Measurements from ENCODE around the gene FMR1NB. TPM values are rescaled to one million over a fixed set of nuclear protein-coding genes. Genes with fewer than 3 reads are reported as not detected.

FMR1NB gene
- total RNA-seq, 1 experiment from 2014 or later: not detected

GRCh38 chrX:147978931-147979330 lies 2.2 kb upstream of the FMR1NB start:
- no peak overlapping the region for H2AFZ ChIP-seq (ENCODE audit: low read depth, low read length, poor library complexity, severe bottlenecking)
- no TSS peak for BruUV-seq (replicated peaks)
- RAD21 ChIA-PET (ENCODE audit: low non-redundant PET in 1 of 2, low total read pairs in 2 of 2, uncharacterized antibody in 2 of 2, unreplicated experiment in 2 of 2): no interaction called here

GRCh38 chrX:148020329-148020728 lies 39.2 kb downstream of the FMR1NB start:
- ChIA-PET RAD21 (ENCODE audit: low non-redundant PET in 1 of 2, low total read pairs in 2 of 2, uncharacterized antibody in 2 of 2, unreplicated experiment in 2 of 2) (no interaction called here), POLR2A (no interaction called here), CTCF (no interaction called here)
- intact Hi-C loops (cut with micrococcal nuclease): no loop called here
- Histone ChIP-seq H3K36me3 (ENCODE audit: control insufficient read depth in 1 of 2, insufficient read depth in 2 of 2, low read length in 2 of 2) (no peaks in the 10 kb centered on the region), H3K27me3 (ENCODE audit: insufficient read depth, low read length) (no peaks in the 10 kb centered on the region), H3K4me1 (ENCODE audit: control insufficient read depth in 1 of 2, insufficient read depth in 2 of 2, low read length in 2 of 2) (no peaks in the 10 kb centered on the region), H2AFZ (ENCODE audit: low read depth, low read length, poor library complexity, severe bottlenecking) (no peak overlapping the region), H3K9me2 (ENCODE audit: insufficient read depth) (no peaks in the 10 kb centered on the region), H3K9me3 (ENCODE audit: control insufficient read depth in 1 of 2, insufficient read depth in 1 of 2, low read depth in 1 of 2, low read length in 2 of 2) (no peaks in the 10 kb centered on the region), H3K4me2 (ENCODE audit: low read length) (no peak overlapping the region), H3K79me2 (ENCODE audit: insufficient read depth, low read length) (no peaks in the 10 kb centered on the region), H3K4me3 (replicated peaks in 1 of 2; ENCODE audit: low read depth in 1 of 2, low read length in 2 of 2) (no peak overlapping the region), H3K9ac (ENCODE audit: low read length) (no peak overlapping the region), H4K20me1 (ENCODE audit: insufficient read depth) (no peaks in the 10 kb centered on the region), H3K27ac (ENCODE audit: low read depth, low read length) (no peak overlapping the region)
- no TSS peak for BruUV-seq (replicated peaks)
- DNase-seq (ENCODE audit: low read depth, low spot score) (no peak), ATAC-seq (no peak)
- TF ChIP-seq RAD21 (IDR thresholded peaks at IDR 0.05; ENCODE audit: low read depth): no peak
- TF ChIP-seq POLR2AphosphoS5 (IDR thresholded peaks at IDR 0.05; ENCODE audit: low read depth, low read length): no peak
- TF ChIP-seq YY1 (IDR thresholded peaks at IDR 0.05; ENCODE audit: extremely low read depth, insufficient replicate concordance, low read depth, low read length): no peak
- no peak for TF ChIP-seq FOSL1 (IDR thresholded peaks at IDR 0.05; ENCODE audit: low read depth)
- TF ChIP-seq ATF3 (IDR thresholded peaks at IDR 0.05): no peak
- TF ChIP-seq EZH2phosphoT487 (IDR thresholded peaks at IDR 0.05; ENCODE audit: borderline replicate concordance): no peak
- no peak for TF ChIP-seq REST (IDR thresholded peaks at IDR 0.05; ENCODE audit: low read depth)
- no peak for TF ChIP-seq ZNF274 (IDR thresholded peaks at IDR 0.05; ENCODE audit: low read depth, low read length)
- no peak for TF ChIP-seq TCF7L2 (IDR thresholded peaks at IDR 0.05; ENCODE audit: borderline replicate concordance, extremely low read depth, insufficient read depth, insufficient read length)
- no peak for TF ChIP-seq EZH2 (IDR thresholded peaks at IDR 0.05)

More at GRCh38 chrX:147978931-147979330, 2.2 kb upstream of the FMR1NB start:
- no peaks in the 10 kb centered on the region for H3K27me3 ChIP-seq (ENCODE audit: insufficient read depth, low read length)
- H3K4me2 ChIP-seq (ENCODE audit: low read length): no peak overlapping the region
- H3K9ac ChIP-seq (ENCODE audit: low read length): no peak overlapping the region
- no peaks in the 10 kb centered on the region for H3K79me2 ChIP-seq (ENCODE audit: insufficient read depth, low read length)
- no peak for TF ChIP-seq CEBPB (IDR thresholded peaks at IDR 0.05; ENCODE audit: low read depth)
- no peak for TF ChIP-seq CTCF (IDR thresholded peaks at IDR 0.05 in 2 of 3, conservative IDR thresholded peaks at IDR 0.05 in 1 of 3; ENCODE audit: borderline replicate concordance in 1 of 3, insufficient read depth in 1 of 3, low read depth in 2 of 3, low read length in 2 of 3)
- TF ChIP-seq EZH2phosphoT487 (IDR thresholded peaks at IDR 0.05; ENCODE audit: borderline replicate concordance): no peak
- no peak for TF ChIP-seq SRF (IDR thresholded peaks at IDR 0.05; ENCODE audit: low read depth)
- no peaks in the 10 kb centered on the region for H4K20me1 ChIP-seq (ENCODE audit: insufficient read depth)
- no peak overlapping the region for H3K27ac ChIP-seq (ENCODE audit: low read depth, low read length)
- DNase-seq (ENCODE audit: low read depth, low spot score) (no peak), ATAC-seq (no peak)
- H3K36me3 ChIP-seq (ENCODE audit: control insufficient read depth in 1 of 2, insufficient read depth in 2 of 2, low read length in 2 of 2): no peaks in the 10 kb centered on the region
- no peaks in the 10 kb centered on the region for H3K4me1 ChIP-seq (ENCODE audit: control insufficient read depth in 1 of 2, insufficient read depth in 2 of 2, low read length in 2 of 2)
- ChIA-PET POLR2A (no interaction called here), CTCF (no interaction called here)
- no peak overlapping the region for H3K4me3 ChIP-seq (replicated peaks in 1 of 2; ENCODE audit: low read depth in 1 of 2, low read length in 2 of 2)
- intact Hi-C loops (cut with micrococcal nuclease): no loop called here
- no peaks in the 10 kb centered on the region for H3K9me3 ChIP-seq (ENCODE audit: control insufficient read depth in 1 of 2, insufficient read depth in 1 of 2, low read depth in 1 of 2, low read length in 2 of 2)
- H3K9me2 ChIP-seq (ENCODE audit: insufficient read depth): no peaks in the 10 kb centered on the region
